IMR-90 (cell line): ENCODE results near the gene SPATA13.

ENCODE experiments used
- CTCF ChIP-seq: conservative IDR thresholded peaks from 2 replicates; pipeline ENCODE4 v1.5.1; 2012; ENCODE audit warnings: mild to moderate bottlenecking, low read depth, low read length, improper control_type of control experiment
- ELK1 ChIP-seq: fragments of 150-350 bp; IDR thresholded peaks from 2 replicates; pipeline ENCODE4 v1.6.1; 2016; ENCODE audit warnings: low read depth, mild to moderate bottlenecking, low read length, moderate library complexity, borderline replicate concordance
- POLR2A ChIP-seq: IDR thresholded peaks from 2 replicates; pipeline ENCODE4 v1.6.1; 2012; ENCODE audit warnings: mild to moderate bottlenecking, low read depth, low read length
- RFX5 ChIP-seq: IDR thresholded peaks from 2 replicates; pipeline ENCODE4 v1.8.0; 2012; ENCODE audit warnings: low read depth, mild to moderate bottlenecking, low read length, moderate library complexity
- SMC3 ChIP-seq: fragments of 150-350 bp; IDR thresholded peaks from 2 replicates; pipeline ENCODE4 v1.6.1; 2016; ENCODE audit warnings: low read depth, mild to moderate bottlenecking, antibody characterized with exemption, low read length, moderate library complexity

GRCh38 chr13:24282256-24282655 lies 121.7 kb downstream of the SPATA13 start:
- TF ChIP-seq POLR2A (no peak), CTCF (no peak), SMC3 (no peak), ELK1 (no peak), RFX5 (no peak)
